ENCODE measurements around the gene NFATC2IP. TPM values are rescaled to one million over a fixed set of nuclear protein-coding genes. Genes with fewer than 3 reads are reported as not detected.
A peak's percentile ranks its signal among the peaks of the same experiment; 100 is the strongest.

The NFATC2IP gene
- total and polyA plus RNA-seq, 9 of the 15 experiments (the other 6 are each of a cell fraction or from before 2014, with no cell fraction given): 15.6 to 106 (median 46.9) TPM

GRCh38 chr16:28974437-28975157, 23.9 kb downstream of the NFATC2IP start, which contains the start of gene SPNS1 (continued):
- peak; percentile 63; the same call in 1 of the 2 replicates for TF ChIP-seq ZNF12 (CRISPR knock-in tag; IDR thresholded peaks at IDR 0.05)
- TF ChIP-seq TBL1XR1 (IDR thresholded peaks at IDR 0.05; ENCODE audit: low read length in 2 of 2): peak in 1 of 2 experiments; percentile 60; a peak in 3 of 4 replicates
- TF ChIP-seq FOXK1 (CRISPR knock-in tag; IDR thresholded peaks at IDR 0.05; ENCODE audit: borderline replicate concordance): peak; percentile 60; the same call in 1 of the 2 replicates
- peak; percentile 90 for TF ChIP-seq KLF16 (IDR thresholded peaks at IDR 0.05)
- TF ChIP-seq, protein P1, sequence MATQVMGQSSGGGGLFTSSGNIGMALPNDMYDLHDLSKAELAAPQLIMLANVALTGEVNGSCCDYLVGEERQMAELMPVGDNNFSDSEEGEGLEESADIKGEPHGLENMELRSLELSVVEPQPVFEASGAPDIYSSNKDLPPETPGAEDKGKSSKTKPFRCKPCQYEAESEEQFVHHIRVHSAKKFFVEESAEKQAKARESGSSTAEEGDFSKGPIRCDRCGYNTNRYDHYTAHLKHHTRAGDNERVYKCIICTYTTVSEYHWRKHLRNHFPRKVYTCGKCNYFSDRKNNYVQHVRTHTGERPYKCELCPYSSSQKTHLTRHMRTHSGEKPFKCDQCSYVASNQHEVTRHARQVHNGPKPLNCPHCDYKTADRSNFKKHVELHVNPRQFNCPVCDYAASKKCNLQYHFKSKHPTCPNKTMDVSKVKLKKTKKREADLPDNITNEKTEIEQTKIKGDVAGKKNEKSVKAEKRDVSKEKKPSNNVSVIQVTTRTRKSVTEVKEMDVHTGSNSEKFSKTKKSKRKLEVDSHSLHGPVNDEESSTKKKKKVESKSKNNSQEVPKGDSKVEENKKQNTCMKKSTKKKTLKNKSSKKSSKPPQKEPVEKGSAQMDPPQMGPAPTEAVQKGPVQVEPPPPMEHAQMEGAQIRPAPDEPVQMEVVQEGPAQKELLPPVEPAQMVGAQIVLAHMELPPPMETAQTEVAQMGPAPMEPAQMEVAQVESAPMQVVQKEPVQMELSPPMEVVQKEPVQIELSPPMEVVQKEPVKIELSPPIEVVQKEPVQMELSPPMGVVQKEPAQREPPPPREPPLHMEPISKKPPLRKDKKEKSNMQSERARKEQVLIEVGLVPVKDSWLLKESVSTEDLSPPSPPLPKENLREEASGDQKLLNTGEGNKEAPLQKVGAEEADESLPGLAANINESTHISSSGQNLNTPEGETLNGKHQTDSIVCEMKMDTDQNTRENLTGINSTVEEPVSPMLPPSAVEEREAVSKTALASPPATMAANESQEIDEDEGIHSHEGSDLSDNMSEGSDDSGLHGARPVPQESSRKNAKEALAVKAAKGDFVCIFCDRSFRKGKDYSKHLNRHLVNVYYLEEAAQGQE (IDR thresholded peaks at IDR 0.05; ENCODE audit: borderline replicate concordance): peak; percentile 97
- TF ChIP-seq, protein P1 (CRISPR knock-in tag; IDR thresholded peaks at IDR 0.05; ENCODE audit: low read depth): 0 out of 2 replicates have a peak, but pooled peaks have one; percentile 23
- TF ChIP-seq GABPB1 (CRISPR knock-in tag; IDR thresholded peaks at IDR 0.05): peak; percentile 68; the same call in 1 of the 2 replicates
- TF ChIP-seq STAT5B (CRISPR knock-in tag; IDR thresholded peaks at IDR 0.05): no peak
- 0 out of 2 replicates have a peak, but pooled peaks have one; percentile 30 for TF ChIP-seq ZNF766 (CRISPR knock-in tag; conservative IDR thresholded peaks at IDR 0.05)

All from K562 (cell line).